ENCODE measurements around the gene PPY. TPM values are rescaled to one million over a fixed set of nuclear protein-coding genes. Genes with fewer than 3 reads are reported as not detected.
"Not testable (repeated sequence)": the region's sequence is repeated elsewhere in the genome, so short reads cannot be mapped to it uniquely, and the experiment has no call there.

Gene PPY
- total RNA-seq, 1 donor from 2014 or later: not detected

- intact Hi-C loops (cut with micrococcal nuclease): no loop called here
- ATAC-seq (no peak), DNase-seq (no peak)
These were observed 28.1 kb upstream of the PPY start for GRCh38 chr17:43970366-43970765.

DNA sequence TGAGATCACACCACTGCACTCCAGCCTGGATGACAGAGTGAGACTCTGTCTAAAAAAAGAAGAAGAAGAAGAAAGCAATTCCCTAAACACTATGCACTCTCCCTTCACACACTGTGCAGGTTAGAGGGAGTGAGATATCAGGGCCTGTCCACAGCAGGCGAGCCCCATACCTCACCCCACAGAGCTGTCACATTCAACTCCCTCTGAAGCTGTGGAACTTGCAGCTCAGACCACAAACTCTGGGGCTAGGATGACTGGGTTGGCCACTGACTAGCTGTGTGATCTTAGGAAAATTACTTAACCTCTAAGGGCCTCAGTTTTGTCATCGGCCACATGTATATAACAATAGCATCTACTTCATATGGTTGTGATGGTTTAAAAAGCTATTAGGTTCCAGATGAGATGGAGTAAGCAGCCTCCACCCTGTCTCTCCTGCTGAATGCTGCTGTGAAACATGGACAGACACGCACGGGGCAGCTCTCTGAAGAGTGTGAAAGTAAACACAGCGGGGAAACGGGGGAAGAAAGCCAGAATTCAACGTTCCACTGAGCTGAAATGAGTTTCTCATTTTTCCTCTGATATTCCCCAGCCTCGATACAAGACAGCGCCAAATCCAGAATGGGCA is 25.1 kb upstream of the PPY start:
- DNase-seq (no peak), ATAC-seq (no peak)
- intact Hi-C loops (cut with micrococcal nuclease): no loop called here

- DNase-seq: no peak
- intact Hi-C loops (cut with micrococcal nuclease): no loop called here
- ATAC-seq: no peak
These were observed 24.0 kb upstream of the PPY start for GRCh38 chr17:43966276-43966675.

GRCh38 chr17:43962479-43962878 is 20.2 kb upstream of the PPY start:
- DNase-seq (no peak), ATAC-seq (no peak)
- intact Hi-C loops (cut with micrococcal nuclease): no loop called here

DNA sequence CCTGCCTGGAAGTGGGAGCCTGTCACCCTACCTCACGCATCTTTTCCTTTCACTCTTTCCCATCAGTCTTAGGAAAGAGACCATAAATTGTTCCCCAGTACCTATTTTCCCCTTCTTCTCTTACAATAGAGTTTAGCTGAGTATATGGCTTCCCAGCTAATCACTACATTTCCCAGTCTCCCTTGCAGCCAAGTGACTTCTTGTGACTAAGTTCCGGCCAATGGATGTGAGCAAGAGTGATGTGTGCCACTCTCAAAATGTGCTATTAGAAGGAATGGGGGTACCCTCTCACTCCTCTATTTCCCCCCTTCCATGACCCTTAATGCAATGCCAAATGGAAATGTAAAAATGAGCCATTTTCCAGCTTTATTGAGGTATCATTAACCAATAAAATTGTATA is 19.7 kb upstream of the PPY start:
- intact Hi-C loops (cut with micrococcal nuclease): no loop called here
- DNase-seq (no peak), ATAC-seq (no peak)

DNA sequence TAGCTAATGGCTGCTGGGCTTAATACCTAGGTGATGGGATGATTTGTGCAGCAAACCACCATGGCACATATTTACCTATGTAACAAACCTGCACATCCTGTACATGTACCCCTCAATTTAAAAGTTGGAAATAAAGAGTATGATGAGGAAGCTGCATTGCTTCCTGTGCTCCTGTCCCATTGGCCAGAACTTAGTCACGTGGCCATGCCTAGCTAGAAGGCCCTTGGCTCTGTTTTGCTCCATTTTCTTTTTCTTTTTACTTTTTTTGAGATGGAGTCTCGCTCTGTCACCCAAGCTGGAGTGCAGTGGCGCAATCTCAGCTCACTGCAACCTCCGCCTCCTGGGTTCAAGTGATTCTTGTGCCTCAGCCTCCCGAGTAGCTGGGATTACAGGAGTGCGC is 19.0 kb upstream of the PPY start:
- DNase-seq; ATAC-seq; intact Hi-C loops (cut with micrococcal nuclease): not testable (repeated sequence)

DNA sequence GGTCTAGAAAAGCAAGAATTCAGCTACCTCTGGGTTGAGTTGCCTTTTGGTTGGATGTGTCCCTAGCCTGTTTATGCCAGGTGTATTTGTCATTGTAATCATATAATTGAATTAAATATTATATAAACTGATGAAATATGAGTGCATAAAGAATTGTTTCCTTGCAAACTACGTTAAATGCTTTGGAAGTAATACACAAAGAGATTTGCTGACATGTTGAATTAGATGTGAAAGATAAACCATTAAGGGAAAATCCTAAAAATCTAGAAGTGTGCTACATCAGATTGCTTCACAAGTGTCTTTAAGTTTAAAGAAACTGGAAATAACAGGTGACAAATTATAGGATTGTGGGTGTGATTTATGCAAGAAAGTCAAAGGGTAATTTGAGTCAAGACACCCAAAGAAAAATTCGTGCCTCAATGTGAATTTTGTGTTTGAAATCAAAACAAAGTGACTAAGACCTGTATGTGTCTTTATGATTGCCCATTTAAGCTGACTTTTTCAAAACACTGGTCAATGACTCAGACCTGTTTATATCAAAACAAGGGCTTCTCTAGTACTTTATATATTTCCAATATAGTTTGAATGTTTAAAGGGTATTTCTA is 16.6 kb upstream of the PPY start:
- DNase-seq: no peak
- intact Hi-C loops (cut with micrococcal nuclease): no loop called here
- ATAC-seq: no peak

GRCh38 chr17:43956222-43956621 is 13.9 kb upstream of the PPY start:
- intact Hi-C loops (cut with micrococcal nuclease): no loop called here
- DNase-seq: no peak

GRCh38 chr17:43953746-43954145 is 11.5 kb upstream of the PPY start, which contains the start of gene PYY:
Gene PYY (minus strand): TSS chr17:43953940. CDS start chr17:43953483, 457 bp downstream.
- no peak for ATAC-seq
- no peak for DNase-seq
- intact Hi-C loops (cut with micrococcal nuclease): no loop called here

More at GRCh38 chr17:43956222-43956621, 13.9 kb upstream of the PPY start:
- ATAC-seq: no peak

- no peak for DNase-seq
- no peak for ATAC-seq
- intact Hi-C loops (cut with micrococcal nuclease): no loop called here
These were observed 10.7 kb upstream of the PPY start for GRCh38 chr17:43952724-43953666.

GRCh38 chr17:43952351-43952723 is 10.1 kb upstream of the PPY start:
- ATAC-seq: no peak
- intact Hi-C loops (cut with micrococcal nuclease): no loop called here
- no peak for DNase-seq

GRCh38 chr17:43951750-43952149 is 9.5 kb upstream of the PPY start:
- DNase-seq (no peak), ATAC-seq (no peak)
- intact Hi-C loops (cut with micrococcal nuclease): no loop called here

- intact Hi-C loops (cut with micrococcal nuclease): no loop called here
- DNase-seq: no peak
- ATAC-seq: no peak
These were observed 8.3 kb upstream of the PPY start for GRCh38 chr17:43950554-43950953.

DNA sequence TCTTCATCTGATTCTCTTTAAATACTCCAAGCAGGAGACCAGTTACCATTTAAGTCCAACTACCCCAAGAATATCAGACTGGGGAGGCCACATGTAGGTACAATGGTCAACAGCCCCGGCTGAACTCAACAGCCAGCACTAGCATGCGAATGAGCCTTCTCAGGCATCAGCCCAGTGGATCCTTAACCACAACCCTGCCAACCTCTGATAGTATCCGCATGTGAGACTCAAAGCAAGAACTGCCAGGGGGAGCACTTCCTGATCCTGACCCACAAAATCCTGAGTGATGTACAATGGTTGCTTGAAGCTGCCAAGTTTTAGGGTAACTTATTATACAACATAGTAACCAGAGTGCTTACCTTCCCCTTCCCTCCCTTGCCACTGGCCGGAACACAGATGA is 7.5 kb upstream of the PPY start:
- intact Hi-C loops (cut with micrococcal nuclease): loop anchor here (10.0 kb wide), 1 partner anchor 45 kb away; no protein-coding TSS in a partner anchor
- ATAC-seq: no peak

GRCh38 chr17:43946781-43947180 is 4.5 kb upstream of the PPY start:
- DNase-seq (no peak), ATAC-seq (no peak)
- intact Hi-C loops (cut with micrococcal nuclease): loop anchor here (10.0 kb wide), 1 partner anchor 48 kb away; no protein-coding TSS in a partner anchor

More for the DNA sequence above, 7.5 kb upstream of the PPY start:
- no peak for DNase-seq

DNA sequence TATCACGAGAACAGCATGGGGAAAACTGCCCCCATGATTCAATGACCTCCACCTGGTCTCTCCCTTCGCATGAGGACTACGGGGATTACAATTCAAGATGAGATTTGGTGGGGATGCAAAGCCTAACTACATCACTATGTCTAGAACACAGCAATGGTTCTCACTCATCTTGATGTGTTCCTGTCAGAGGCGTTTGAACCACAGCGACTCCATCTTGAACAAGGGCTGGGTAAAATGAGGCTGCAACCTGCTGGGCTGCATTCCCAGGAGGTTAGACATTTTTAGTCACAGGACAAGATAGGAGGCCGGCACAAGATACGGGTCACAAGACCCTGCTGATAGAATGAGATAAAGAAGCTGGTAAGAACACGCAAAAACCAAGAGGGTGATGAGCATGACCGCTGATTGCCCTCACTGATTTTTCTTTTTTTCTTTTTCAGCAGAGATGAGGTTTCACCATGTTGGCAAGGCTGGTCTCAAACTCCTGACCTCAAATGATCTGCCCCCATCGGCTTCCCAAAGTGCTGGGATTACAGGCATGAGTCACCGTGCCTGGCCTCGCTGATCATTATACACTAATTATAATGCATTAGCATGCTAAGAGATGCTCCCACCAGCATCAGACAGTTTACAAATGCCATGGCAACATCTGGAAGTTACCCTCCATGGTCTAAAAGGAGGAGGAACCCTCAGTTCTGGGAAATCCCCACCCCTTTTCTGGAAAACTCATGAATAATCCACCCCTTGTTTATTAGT is 3.0 kb upstream of the PPY start:
- intact Hi-C loops (cut with micrococcal nuclease): loop anchor here (10.0 kb wide), 1 partner anchor 50 kb away; no protein-coding TSS in a partner anchor
- DNase-seq (no peak), ATAC-seq (no peak)

- intact Hi-C loops (cut with micrococcal nuclease): loop anchor here (10.0 kb wide), 1 partner anchor 54 kb away; no protein-coding TSS in a partner anchor
- ATAC-seq (peak; percentile 47), DNase-seq (peak; percentile 53)
These were observed 1.6 kb downstream of the PPY start for GRCh38 chr17:43940630-43941029.

GRCh38 chr17:43939886-43940285 is 2.4 kb downstream of the PPY start:
- DNase-seq (no peak), ATAC-seq (no peak)
- intact Hi-C loops (cut with micrococcal nuclease): loop anchor here (10.0 kb wide), 1 partner anchor 55 kb away; no protein-coding TSS in a partner anchor

GRCh38 chr17:43939452-43939851 is 2.8 kb downstream of the PPY start:
- not testable (repeated sequence) for ATAC-seq

More at GRCh38 chr17:43939452-43939851, 2.8 kb downstream of the PPY start:
- DNase-seq; intact Hi-C loops (cut with micrococcal nuclease): not testable (repeated sequence)

All from left ventricle myocardium superior (tissue), 1 donor.